OCI-LY1 (cell line): ENCODE data around the gene SLC29A2.

Source experiments
- CTCF ChIP-seq: fragments of 200-600 bp; sonication (generic), shearing (Covaris generic); IDR thresholded peaks from 2 replicates; pipeline ENCODE4 v1.5.1; 2017; ENCODE audit warnings: mild to moderate bottlenecking, antibody characterized with exemption, low read length, moderate library complexity, mixed read lengths
- EZH2 ChIP-seq: fragments of 200-600 bp; sonication (generic), shearing (Covaris generic); IDR thresholded peaks from 2 replicates; pipeline ENCODE4 v1.8.0; 2017; ENCODE audit warnings: borderline replicate concordance, mixed run types, mild to moderate bottlenecking, antibody characterized with exemption, low read length, moderate library complexity, mixed read lengths

- TF ChIP-seq CTCF (no peak), EZH2 (no peak)
Measured at GRCh38 chr11:66343176-66343575, 28.4 kb downstream of the SLC29A2 start.
